GM10266 (cell line): ENCODE measurements around the gene PAFAH1B1.

Experiments
- DNase-seq: peaks from one replicate; pipeline ENCODE4 v3.0.0; 2012; ENCODE audit errors: extremely low spot score
- TF ChIP-seq, protein P1 (sequence below): IDR thresholded peaks from 2 replicates; pipeline ENCODE4 v1.5.1; 2012; ENCODE audit warnings: mild to moderate bottlenecking, low read depth; ENCODE audit not compliant: control insufficient read depth, insufficient read depth; ENCODE audit errors: missing control alignments

The PAFAH1B1 gene

DNA sequence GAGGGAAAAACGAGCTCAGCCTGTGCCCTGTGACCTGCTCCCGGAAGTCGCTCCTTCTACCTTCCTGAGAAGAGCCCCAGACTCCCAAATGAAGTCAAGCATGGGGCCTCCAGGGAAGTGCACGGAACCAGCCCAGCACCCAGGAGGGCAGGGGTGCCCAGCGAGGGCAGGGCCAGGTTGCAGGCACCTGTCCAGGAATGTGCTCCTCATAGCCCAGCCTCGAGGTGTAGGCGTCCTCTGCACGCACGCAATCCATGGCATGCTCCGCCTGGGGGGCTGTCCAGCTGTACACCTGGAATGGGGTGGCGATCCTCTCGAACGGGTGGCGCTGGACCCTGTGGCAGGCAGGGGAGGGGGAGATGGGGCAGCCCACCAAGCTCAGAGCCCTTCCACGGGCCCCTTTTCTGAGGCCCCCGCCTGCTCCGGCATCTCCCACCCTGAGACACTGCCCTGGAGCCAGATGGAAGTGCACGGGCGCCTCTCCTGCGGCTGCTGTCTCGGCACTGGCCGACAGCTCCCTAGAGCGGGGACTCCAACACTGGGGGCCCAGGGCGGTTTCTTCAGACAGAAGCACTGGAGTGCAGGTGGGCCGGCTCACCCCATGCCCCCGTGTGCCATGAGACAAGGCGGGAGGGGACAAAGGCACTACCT is 107.2 kb downstream of the PAFAH1B1 start:
- peak; percentile 26 for DNase-seq
- TF ChIP-seq, protein P1, sequence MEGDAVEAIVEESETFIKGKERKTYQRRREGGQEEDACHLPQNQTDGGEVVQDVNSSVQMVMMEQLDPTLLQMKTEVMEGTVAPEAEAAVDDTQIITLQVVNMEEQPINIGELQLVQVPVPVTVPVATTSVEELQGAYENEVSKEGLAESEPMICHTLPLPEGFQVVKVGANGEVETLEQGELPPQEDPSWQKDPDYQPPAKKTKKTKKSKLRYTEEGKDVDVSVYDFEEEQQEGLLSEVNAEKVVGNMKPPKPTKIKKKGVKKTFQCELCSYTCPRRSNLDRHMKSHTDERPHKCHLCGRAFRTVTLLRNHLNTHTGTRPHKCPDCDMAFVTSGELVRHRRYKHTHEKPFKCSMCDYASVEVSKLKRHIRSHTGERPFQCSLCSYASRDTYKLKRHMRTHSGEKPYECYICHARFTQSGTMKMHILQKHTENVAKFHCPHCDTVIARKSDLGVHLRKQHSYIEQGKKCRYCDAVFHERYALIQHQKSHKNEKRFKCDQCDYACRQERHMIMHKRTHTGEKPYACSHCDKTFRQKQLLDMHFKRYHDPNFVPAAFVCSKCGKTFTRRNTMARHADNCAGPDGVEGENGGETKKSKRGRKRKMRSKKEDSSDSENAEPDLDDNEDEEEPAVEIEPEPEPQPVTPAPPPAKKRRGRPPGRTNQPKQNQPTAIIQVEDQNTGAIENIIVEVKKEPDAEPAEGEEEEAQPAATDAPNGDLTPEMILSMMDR = no peak

DNA sequence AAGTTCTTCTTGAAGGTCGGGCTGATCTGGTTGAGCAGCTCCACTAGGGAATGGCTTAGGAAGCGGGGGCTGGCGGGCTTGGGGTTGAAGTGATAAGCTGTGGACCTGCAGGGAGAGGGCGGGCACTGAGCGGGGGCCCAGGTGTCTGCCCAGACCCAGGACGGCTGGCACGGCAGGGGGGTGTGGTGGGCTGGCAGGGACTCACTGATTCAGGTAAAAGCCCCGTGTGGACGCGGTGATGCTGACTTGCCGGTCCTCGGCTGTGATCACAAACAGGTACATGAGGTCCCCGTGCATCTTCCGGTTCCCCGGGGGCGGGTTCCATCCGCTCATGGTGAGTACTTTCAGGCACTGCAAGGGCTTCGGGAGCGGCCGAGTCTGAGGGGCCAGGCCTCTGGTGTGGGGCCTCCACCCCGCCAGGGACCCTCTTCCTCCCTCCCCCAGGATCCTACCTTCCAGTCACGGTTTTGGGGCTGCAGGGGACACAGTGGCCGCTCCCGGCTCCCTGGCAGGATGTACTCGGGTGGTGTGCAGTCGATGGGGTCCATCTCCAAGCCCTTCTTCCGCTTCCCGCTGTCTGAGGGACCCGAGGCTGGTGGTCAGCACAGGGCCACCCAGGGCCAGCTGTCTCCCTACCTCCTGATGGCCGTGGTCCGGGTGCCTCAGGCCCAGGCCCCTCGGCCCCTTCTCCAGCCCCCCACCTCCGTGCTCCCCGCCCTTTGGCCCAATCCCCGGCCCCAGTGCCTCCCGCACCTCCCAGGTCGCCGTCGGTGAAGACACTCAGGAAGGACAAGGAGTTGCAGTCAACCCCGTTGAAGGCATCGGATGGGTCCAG is 107.9 kb downstream of the PAFAH1B1 start:
- DNase-seq = peak; percentile 24
- TF ChIP-seq, protein P1 = no peak

DNA sequence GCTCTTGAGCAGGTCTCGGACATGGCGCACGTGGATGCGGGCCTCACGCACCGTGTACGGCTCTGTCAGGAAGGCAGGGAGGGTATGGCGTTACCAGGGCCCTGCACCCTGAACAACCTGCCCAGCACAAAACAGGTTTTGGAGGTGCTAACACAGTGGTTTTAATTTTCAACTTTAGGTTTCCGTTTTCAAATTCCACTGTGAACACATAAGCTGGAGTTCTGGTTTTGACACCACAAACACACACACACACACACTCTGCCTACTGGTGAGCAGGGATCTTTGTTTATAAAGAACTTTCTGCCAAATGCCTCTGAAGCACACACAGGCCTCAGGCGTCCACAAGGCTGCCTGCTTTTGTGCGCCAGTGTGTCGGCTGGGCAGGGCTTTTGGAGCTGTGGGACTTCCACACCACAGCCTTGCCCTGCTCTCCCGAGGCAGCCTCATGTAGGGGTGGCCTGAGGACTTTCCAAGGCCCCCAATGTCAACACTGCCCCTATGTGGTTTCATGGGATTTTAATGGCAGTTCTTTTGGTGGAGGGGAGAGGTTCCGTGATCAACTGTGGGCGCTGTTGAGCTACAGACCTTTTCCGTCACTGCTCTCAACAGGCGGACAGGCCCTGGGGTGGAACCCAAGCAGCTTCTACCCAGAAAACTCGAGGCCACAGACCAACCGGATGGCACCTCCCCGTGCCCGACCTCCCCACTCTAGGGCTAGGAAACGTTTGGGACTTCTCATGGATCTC is 108.7 kb downstream of the PAFAH1B1 start:
- TF ChIP-seq, protein P1 = no peak
- no peak for DNase-seq

DNA sequence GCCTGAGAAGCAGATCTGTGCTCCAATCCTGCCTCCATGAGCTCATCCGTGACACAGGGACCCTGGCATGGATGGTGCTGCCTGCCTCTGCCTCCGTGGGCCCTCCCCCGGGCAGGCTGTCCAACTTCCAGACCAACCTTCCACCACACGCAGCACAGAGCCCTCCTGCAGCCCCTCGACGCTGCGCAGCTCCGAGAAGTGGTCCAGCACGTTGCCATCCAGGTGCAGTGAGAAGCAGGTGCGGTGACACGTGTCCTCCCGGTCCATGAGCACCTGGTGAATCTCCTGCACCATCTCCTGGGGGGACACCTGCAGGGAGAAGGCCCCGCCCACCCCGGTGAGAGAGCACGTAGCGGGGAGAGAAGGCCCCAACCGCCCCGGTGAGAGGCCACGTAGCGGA is 109.7 kb downstream of the PAFAH1B1 start:
- no peak for DNase-seq
- TF ChIP-seq, protein P1 = no peak

DNA sequence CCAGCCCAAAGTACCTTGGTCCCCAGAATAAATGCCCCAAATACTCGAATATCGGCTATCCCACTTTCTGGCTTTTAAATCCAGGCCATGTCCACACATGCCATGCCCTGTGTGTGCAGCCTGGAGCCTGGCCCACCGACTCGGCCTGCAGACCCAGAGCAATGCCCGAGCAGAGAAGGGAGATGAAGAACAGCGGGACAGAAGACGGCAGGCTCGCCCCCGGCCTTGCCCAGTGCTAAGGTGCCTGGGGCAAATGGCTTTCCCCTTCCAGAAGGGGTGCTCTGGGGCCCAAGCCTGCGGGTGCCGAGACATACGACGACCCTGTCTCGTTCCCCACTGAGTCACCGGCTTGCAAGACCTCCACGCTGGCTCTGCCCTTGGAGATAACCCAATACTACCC is 110.2 kb downstream of the PAFAH1B1 start:
- TF ChIP-seq, protein P1 = no peak

DNA sequence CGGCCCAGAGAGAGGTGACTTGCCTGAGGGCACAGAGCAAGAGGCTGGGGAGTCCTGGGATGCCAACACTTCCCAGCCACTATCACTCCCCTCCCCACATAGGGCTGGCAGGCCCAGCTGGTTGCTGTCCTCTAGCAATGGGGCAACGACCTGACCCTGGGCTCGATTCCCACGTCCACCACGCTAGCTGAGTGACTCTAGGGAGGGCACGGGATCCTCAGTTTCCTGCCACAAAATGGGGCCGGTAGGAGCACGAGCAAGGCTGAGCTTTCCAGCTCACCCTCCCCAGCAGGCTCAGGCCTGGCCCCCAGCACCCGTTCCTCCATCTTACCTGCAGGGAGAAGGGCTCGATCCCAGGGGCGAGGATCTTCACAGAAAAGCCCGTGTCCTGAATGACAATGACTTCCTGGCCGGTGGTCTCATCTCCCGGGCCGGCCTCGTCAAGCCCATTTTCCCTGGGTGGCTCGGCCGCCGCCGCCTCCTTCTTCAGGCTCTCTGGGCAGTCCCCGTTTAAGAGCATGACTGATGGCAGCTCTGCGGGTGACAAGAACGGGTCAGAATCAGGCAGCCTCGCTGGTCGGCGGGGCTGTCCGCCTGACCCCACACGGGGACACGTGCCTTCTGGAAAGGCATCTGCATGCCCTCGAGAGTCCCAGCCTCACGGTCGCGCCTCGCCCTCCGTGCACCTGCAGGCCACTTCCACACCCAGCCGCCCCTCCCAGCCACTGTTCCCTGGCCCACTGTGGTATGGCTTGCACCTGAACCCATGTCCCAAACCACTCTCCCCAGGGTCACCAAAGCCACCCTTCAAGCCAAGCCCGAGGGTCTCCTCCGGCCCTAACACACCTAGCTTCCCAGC is 110.8 kb downstream of the PAFAH1B1 start:
- TF ChIP-seq, protein P1 = no peak
- peak; percentile 20 for DNase-seq

More for the DNA sequence above, 110.2 kb downstream of the PAFAH1B1 start:
- DNase-seq = no peak
